Femur (tissue), 1 donor: Measurements from ENCODE around the gene KIAA0040.
A peak's percentile ranks its signal among the peaks of the same experiment; 100 is the strongest.

Source experiments
- DNase-seq: peaks from one replicate; pipeline ENCODE4 v3.0.0-alpha.2; 2017

Gene KIAA0040

GRCh38 chr1:175169286-175170018 is 23.1 kb downstream of the KIAA0040 start:
- DNase-seq = no peak

GRCh38 chr1:175168782-175169181 is 23.8 kb downstream of the KIAA0040 start:
- DNase-seq = no peak

- DNase-seq = no peak
These were observed 24.7 kb downstream of the KIAA0040 start for GRCh38 chr1:175167861-175168260.

- no peak for DNase-seq
These were observed 25.8 kb downstream of the KIAA0040 start for GRCh38 chr1:175166746-175167145.

GRCh38 chr1:175164751-175165150 is 27.8 kb downstream of the KIAA0040 start:
- no peak for DNase-seq

- no peak for DNase-seq
These were observed 28.9 kb downstream of the KIAA0040 start for GRCh38 chr1:175163702-175164101.

- peak; percentile 73 for DNase-seq
These were observed 29.6 kb downstream of the KIAA0040 start for GRCh38 chr1:175162955-175163354.

GRCh38 chr1:175158170-175158591 is 34.4 kb downstream of the KIAA0040 start:
- no peak for DNase-seq

GRCh38 chr1:175157200-175157599 is 35.4 kb downstream of the KIAA0040 start:
- no peak for DNase-seq

- DNase-seq = no peak
These were observed 36.6 kb downstream of the KIAA0040 start for GRCh38 chr1:175155936-175156335.

- DNase-seq = no peak
These were observed 37.1 kb downstream of the KIAA0040 start for GRCh38 chr1:175155473-175155856.

- peak; percentile 78 for DNase-seq
These were observed 37.7 kb downstream of the KIAA0040 start for GRCh38 chr1:175154629-175155472.

GRCh38 chr1:175152006-175152652 is 40.4 kb downstream of the KIAA0040 start:
- peak; percentile 64 for DNase-seq

GRCh38 chr1:175150596-175151319 is 41.8 kb downstream of the KIAA0040 start:
- no peak for DNase-seq

GRCh38 chr1:175148068-175148467 is 44.5 kb downstream of the KIAA0040 start:
- no peak for DNase-seq

GRCh38 chr1:175147569-175147968 is 45.0 kb downstream of the KIAA0040 start:
- no peak for DNase-seq

- peak; percentile 71 for DNase-seq
These were observed 45.9 kb downstream of the KIAA0040 start for GRCh38 chr1:175146529-175147213.

- DNase-seq = no peak
These were observed 46.6 kb downstream of the KIAA0040 start for GRCh38 chr1:175145899-175146528.

GRCh38 chr1:175138579-175138978 is 54.0 kb downstream of the KIAA0040 start:
- DNase-seq = no peak

- DNase-seq = no peak
These were observed 55.2 kb downstream of the KIAA0040 start for GRCh38 chr1:175137369-175137768.

GRCh38 chr1:175136246-175136645 is 56.3 kb downstream of the KIAA0040 start:
- no peak for DNase-seq

GRCh38 chr1:175134500-175134899 is 58.1 kb downstream of the KIAA0040 start:
- no peak for DNase-seq
